Keratinocyte (primary cell): ENCODE measurements around the gene HIGD1C.

Experiments used
- CTCF ChIP-seq, 3 experiments: IDR thresholded peaks in 1 of 3; conservative IDR thresholded peaks in 1 of 3; optimal IDR thresholded peaks in 1 of 3; 2 replicates in 2 of 3; 3 replicates in 1 of 3; pipeline versions ENCODE3 to v1.5.1; 2011; ENCODE audit warnings: low read length in 3 of 3, mild to moderate bottlenecking in 3 of 3, moderate library complexity in 2 of 3, control low read depth in 1 of 3, inconsistent platforms in 1 of 3; ENCODE audit not compliant: insufficient read depth in 2 of 3; ENCODE audit errors: extremely low read depth in 1 of 3
- EZH2 ChIP-seq: IDR thresholded peaks from one replicate; pipeline ENCODE4 v1.6.1; 2012; ENCODE audit warnings: inconsistent platforms, mild to moderate bottlenecking, low read length, moderate library complexity

- TF ChIP-seq CTCF (optimal IDR thresholded peaks at IDR 0.05 in 1 of 3, IDR thresholded peaks at IDR 0.05 in 1 of 3, conservative IDR thresholded peaks at IDR 0.05 in 1 of 3; ENCODE audit: extremely low read depth in 1 of 3, insufficient read depth in 2 of 3, low read length in 3 of 3) (no peak), EZH2 (no peak)
Measured at GRCh38 chr12:50955697-50956096, 3.4 kb downstream of the HIGD1C start.
